BLaER1 (cell line): ENCODE results near the gene PROKR1.
"Not testable (repeated sequence)": the region's sequence is repeated elsewhere in the genome, so short reads cannot be mapped to it uniquely, and the experiment has no call there.

Source experiments
- H3K27ac ChIP-seq: shearing (Covaris generic); formaldehyde crosslinking; 2 replicates; pipeline ENCODE4 v1.8.1; 2022
- H3K27me3 ChIP-seq: shearing (Covaris generic); formaldehyde crosslinking; 2 replicates; pipeline ENCODE4 v1.8.1; 2022
- H3K36me3 ChIP-seq: shearing (Covaris generic); formaldehyde crosslinking; 2 replicates; pipeline ENCODE4 v1.8.1; 2022
- H3K4me1 ChIP-seq: shearing (Covaris generic); formaldehyde crosslinking; 2 replicates; pipeline ENCODE4 v1.8.1; 2022
- H3K4me2 ChIP-seq: shearing (Covaris generic); formaldehyde crosslinking; 2 replicates; pipeline ENCODE4 v1.8.1; 2022
- H3K4me3 ChIP-seq: shearing (Covaris generic); formaldehyde crosslinking; 2 replicates; pipeline ENCODE4 v1.8.1; 2022
- H3K9ac ChIP-seq: shearing (Covaris generic); formaldehyde crosslinking; 2 replicates; pipeline ENCODE4 v1.8.1; 2022
- H3K9me3 ChIP-seq: shearing (Covaris generic); formaldehyde crosslinking; 2 replicates; pipeline ENCODE4 v1.8.1; 2022
- H4K20me1 ChIP-seq: shearing (Covaris generic); formaldehyde crosslinking; 2 replicates; pipeline ENCODE4 v1.8.1; 2022
- Cebpa-rat ChIP-seq: shearing (Covaris generic); IDR thresholded peaks from 2 replicates; pipeline ENCODE4 v1.8.1; 2022

The PROKR1 gene

GRCh38 chr2:68643011-68643873 lies at the start of gene PROKR1:
TSS of gene PROKR1 (plus strand) at chr2:68643579. CDS start at chr2:68645822, 2,243 bp downstream.
- Histone ChIP-seq H3K9me3 (peaks cover 36% of the 10 kb centered on the region), H3K27ac (no peak within 1 kb of the TSS), H3K36me3 (no peaks in the 10 kb centered on the region), H3K27me3 (peaks cover 54% of the 10 kb centered on the region), H3K4me1 (peaks cover 13% of the 10 kb centered on the region), H3K9ac (peak within 1 kb of the TSS; percentile 59; the same call in 1 of the 2 replicates), H3K4me2 (peak within 1 kb of the TSS; percentile 98), H3K4me3 (peak within 1 kb of the TSS; percentile 68), H4K20me1 (peaks cover 11% of the 10 kb centered on the region; the same call in 1 of the 2 replicates)
- no peak for TF ChIP-seq Cebpa-rat

GRCh38 chr2:68594041-68594440 lies 49.3 kb upstream of the PROKR1 start:
- Histone ChIP-seq H3K4me2 (no peak overlapping the region), H3K36me3 (no peaks in the 10 kb centered on the region), H3K9me3 (0 out of 2 replicates have a peak, but pooled peaks cover 5% of the 10 kb centered on the region), H3K4me1 (peaks cover 8% of the 10 kb centered on the region), H3K9ac (no peak overlapping the region), H3K4me3 (no peak overlapping the region), H3K27me3 (no peaks in the 10 kb centered on the region), H4K20me1 (no peaks in the 10 kb centered on the region), H3K27ac (no peak overlapping the region)
- TF ChIP-seq Cebpa-rat = no peak

- H3K4me1 ChIP-seq = peaks cover 8% of the 10 kb centered on the region
- H3K9ac ChIP-seq = no peak overlapping the region
- H3K4me3 ChIP-seq = no peak overlapping the region
- no peak for TF ChIP-seq Cebpa-rat
- H3K9me3 ChIP-seq = peaks cover 5% of the 10 kb centered on the region; the same call in 1 of the 2 replicates
- H4K20me1 ChIP-seq = no peaks in the 10 kb centered on the region
- no peak overlapping the region for H3K27ac ChIP-seq
- H3K36me3 ChIP-seq = no peaks in the 10 kb centered on the region
- H3K27me3 ChIP-seq = no peaks in the 10 kb centered on the region
- no peak overlapping the region for H3K4me2 ChIP-seq
These were observed 48.5 kb upstream of the PROKR1 start for GRCh38 chr2:68594674-68595492.

GRCh38 chr2:68595493-68595785 lies 47.9 kb upstream of the PROKR1 start:
- not testable (repeated sequence) for H3K36me3 ChIP-seq, H3K27ac ChIP-seq, H3K4me1 ChIP-seq, H3K9me3 ChIP-seq, H3K27me3 ChIP-seq, H3K9ac ChIP-seq, H4K20me1 ChIP-seq, H3K4me2 ChIP-seq, H3K4me3 ChIP-seq

- H3K9ac ChIP-seq, H4K20me1 ChIP-seq, H3K27ac ChIP-seq, H3K4me2 ChIP-seq, H3K27me3 ChIP-seq, H3K4me3 ChIP-seq, H3K4me1 ChIP-seq, H3K36me3 ChIP-seq: not testable (repeated sequence)
- H3K9me3 ChIP-seq = peaks cover 13% of the 10 kb centered on the region
These were observed 42.9 kb upstream of the PROKR1 start for GRCh38 chr2:68600495-68600894.

GRCh38 chr2:68603059-68603458 lies 40.3 kb upstream of the PROKR1 start:
- no peaks in the 10 kb centered on the region for H3K36me3 ChIP-seq
- no peak for TF ChIP-seq Cebpa-rat

GRCh38 chr2:68604077-68604476 lies 39.3 kb upstream of the PROKR1 start:
- H3K9me3 ChIP-seq = peaks cover 17% of the 10 kb centered on the region
- no peaks in the 10 kb centered on the region for H3K27me3 ChIP-seq
- no peak overlapping the region for H3K9ac ChIP-seq
- no peaks in the 10 kb centered on the region for H4K20me1 ChIP-seq
- no peaks in the 10 kb centered on the region for H3K36me3 ChIP-seq
- no peak for TF ChIP-seq Cebpa-rat
- no peak overlapping the region for H3K4me3 ChIP-seq
- H3K4me1 ChIP-seq = no peaks in the 10 kb centered on the region
- no peak overlapping the region for H3K4me2 ChIP-seq
- H3K27ac ChIP-seq = no peak overlapping the region

More at GRCh38 chr2:68603059-68603458, 40.3 kb upstream of the PROKR1 start:
- no peak overlapping the region for H3K27ac ChIP-seq
- H3K27me3 ChIP-seq = no peaks in the 10 kb centered on the region
- no peaks in the 10 kb centered on the region for H4K20me1 ChIP-seq
- H3K9me3 ChIP-seq = peaks cover 17% of the 10 kb centered on the region
- no peak overlapping the region for H3K4me2 ChIP-seq
- no peak overlapping the region for H3K9ac ChIP-seq
- no peaks in the 10 kb centered on the region for H3K4me1 ChIP-seq
- H3K4me3 ChIP-seq = no peak overlapping the region

- Histone ChIP-seq H3K4me2 (no peak overlapping the region), H3K9me3 (peaks cover 25% of the 10 kb centered on the region)
These were observed 37.4 kb upstream of the PROKR1 start for GRCh38 chr2:68605939-68606338.

GRCh38 chr2:68606759-68607158 lies 36.6 kb upstream of the PROKR1 start:
- Histone ChIP-seq H3K27me3 (no peaks in the 10 kb centered on the region), H3K9ac (no peak overlapping the region), H3K9me3 (peaks cover 25% of the 10 kb centered on the region), H3K36me3 (no peaks in the 10 kb centered on the region), H4K20me1 (no peaks in the 10 kb centered on the region), H3K4me1 (no peaks in the 10 kb centered on the region), H3K4me2 (no peak overlapping the region), H3K27ac (no peak overlapping the region), H3K4me3 (no peak overlapping the region)
- no peak for TF ChIP-seq Cebpa-rat

More at GRCh38 chr2:68605939-68606338, 37.4 kb upstream of the PROKR1 start:
- Histone ChIP-seq H3K27ac (no peak overlapping the region), H3K4me1 (no peaks in the 10 kb centered on the region), H3K36me3 (no peaks in the 10 kb centered on the region), H3K9ac (no peak overlapping the region), H3K4me3 (no peak overlapping the region), H3K27me3 (no peaks in the 10 kb centered on the region), H4K20me1 (no peaks in the 10 kb centered on the region)
- TF ChIP-seq Cebpa-rat = no peak

GRCh38 chr2:68607837-68608236 lies 35.5 kb upstream of the PROKR1 start:
- Histone ChIP-seq H3K4me2 (no peak overlapping the region), H3K9me3 (peaks cover 21% of the 10 kb centered on the region; the same call in 1 of the 2 replicates), H3K36me3 (no peaks in the 10 kb centered on the region), H3K27ac (no peak overlapping the region), H3K4me1 (no peaks in the 10 kb centered on the region), H4K20me1 (no peaks in the 10 kb centered on the region), H3K4me3 (no peak overlapping the region), H3K27me3 (no peaks in the 10 kb centered on the region), H3K9ac (no peak overlapping the region)
- TF ChIP-seq Cebpa-rat = no peak
